Esophagus squamous epithelium (tissue), 5 donors: ENCODE measurements around the gene ABCC5. TPM values are rescaled to one million over a fixed set of nuclear protein-coding genes. Genes with fewer than 3 reads are reported as not detected.

Source experiments
- DNase-seq: peaks from one replicate; lab custom pipeline; 2025; lab: John Stamatoyannopoulos, UW
- H3K27ac ChIP-seq, 4 donors: fragments of 200-600 bp; sonication (generic); one replicate each; pipeline ENCODE4 v1.5.1; 2016 to 2019; ENCODE audit warnings: mild to moderate bottlenecking in 1 of 4
- H3K27me3 ChIP-seq, 4 donors: fragments of 200-600 bp; sonication (generic); 1 replicate in 3 of 4; 2 replicates in 1 of 4; pipeline versions ENCODE4 v1.5.1 to v1.6.0; 2017 to 2021; ENCODE audit warnings: antibody characterized with exemption in 1 of 4
- H3K36me3 ChIP-seq, 3 donors: fragments of 200-600 bp; sonication (generic); one replicate each; pipeline ENCODE4 v1.5.1; 2016 to 2019
- H3K4me1 ChIP-seq, 3 donors: fragments of 200-600 bp; sonication (generic); one replicate each; pipeline ENCODE4 v1.5.1; 2017 to 2019
- H3K4me3 ChIP-seq, 4 donors: fragments of 200-600 bp; sonication (generic); 1 replicate in 3 of 4; 2 replicates in 1 of 4; pipeline ENCODE4 v1.5.1; 2016 to 2019; ENCODE audit warnings: mild to moderate bottlenecking in 2 of 4, moderate library complexity in 1 of 4
- H3K9me3 ChIP-seq, 3 donors: fragments of 200-600 bp; sonication (generic); one replicate each; pipeline ENCODE4 v1.5.1; 2016 to 2019
- POLR2A ChIP-seq, 4 donors: fragments of 450-650 bp; IDR thresholded peaks; one replicate each; pipeline ENCODE4 v1.6.1; 2017; ENCODE audit warnings: antibody characterized with exemption in 4 of 4, mild to moderate bottlenecking in 4 of 4, moderate library complexity in 3 of 4
- WGBS, 2 donors: methylation state at CpG; one replicate each; pipeline ENCODE4 v1.1.5; 2018; 5-methylcytosine and 5-hydroxymethylcytosine counted together
- intact Hi-C: fragments of 100-400 bp; cut with DNase I; formaldehyde crosslinking; loops from one replicate; pipeline ENCODE4 v1.15.0; 2022
- total RNA-seq, 4 donors: library from RNA; depleted of rRNA; stranded (reverse); fragments of >200 nt; gene quantifications; one replicate each; pipeline ENCODE4 v1.1.0, GENCODE V29; 2016
- TF ChIP-seq, protein P1 (sequence below), 6 experiments: fragments of 450-650 bp in 4 of 6; fragments of 200-600 bp in 2 of 6; sonication (generic) in 2 of 6; IDR thresholded peaks; one replicate each; pipeline ENCODE4 v1.5.1; 2016 to 2019; ENCODE audit warnings: antibody characterized with exemption in 6 of 6, mild to moderate bottlenecking in 4 of 6, moderate library complexity in 4 of 6
- donor health status: DM: yes; HTN: yes; CAD: no.

ABCC5 gene
- total RNA-seq, 4 donors from 2014 or later, result 34.3 to 50.2 (median 40.4) TPM

DNA sequence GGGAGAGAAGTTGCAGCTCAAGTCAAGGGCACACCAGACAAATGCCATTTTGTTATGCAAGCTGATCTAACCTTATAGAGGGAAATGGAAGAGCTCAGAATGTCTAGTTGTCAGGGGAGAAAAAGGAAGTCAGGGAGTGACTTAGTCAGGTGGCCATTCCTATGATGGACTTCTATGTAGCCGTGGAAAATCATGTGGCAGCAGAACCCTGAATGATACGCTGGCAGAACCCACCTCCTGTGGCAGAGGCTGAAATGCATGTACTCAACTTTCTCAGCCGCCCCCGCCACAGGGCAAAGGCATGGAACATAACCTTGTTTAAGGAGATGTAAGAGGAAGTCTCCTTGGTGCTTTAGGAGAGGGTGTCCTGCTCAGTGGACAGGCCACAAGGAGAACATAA lies 95.3 kb downstream of the ABCC5 start:
- Histone ChIP-seq H3K36me3 (peaks cover 8 to 77% (median 28%) of the 10 kb centered on the region in 3 donors), H3K27me3 (no peaks in the 10 kb centered on the region), H3K4me1 (peaks cover 4 to 36% (median 14%) of the 10 kb centered on the region in 3 donors), H3K27ac (no peak overlapping the region), H3K9me3 (no peaks in the 10 kb centered on the region), H3K4me3 (no peak overlapping the region)
- intact Hi-C loops, result no loop called here
- TF ChIP-seq, protein P1, sequence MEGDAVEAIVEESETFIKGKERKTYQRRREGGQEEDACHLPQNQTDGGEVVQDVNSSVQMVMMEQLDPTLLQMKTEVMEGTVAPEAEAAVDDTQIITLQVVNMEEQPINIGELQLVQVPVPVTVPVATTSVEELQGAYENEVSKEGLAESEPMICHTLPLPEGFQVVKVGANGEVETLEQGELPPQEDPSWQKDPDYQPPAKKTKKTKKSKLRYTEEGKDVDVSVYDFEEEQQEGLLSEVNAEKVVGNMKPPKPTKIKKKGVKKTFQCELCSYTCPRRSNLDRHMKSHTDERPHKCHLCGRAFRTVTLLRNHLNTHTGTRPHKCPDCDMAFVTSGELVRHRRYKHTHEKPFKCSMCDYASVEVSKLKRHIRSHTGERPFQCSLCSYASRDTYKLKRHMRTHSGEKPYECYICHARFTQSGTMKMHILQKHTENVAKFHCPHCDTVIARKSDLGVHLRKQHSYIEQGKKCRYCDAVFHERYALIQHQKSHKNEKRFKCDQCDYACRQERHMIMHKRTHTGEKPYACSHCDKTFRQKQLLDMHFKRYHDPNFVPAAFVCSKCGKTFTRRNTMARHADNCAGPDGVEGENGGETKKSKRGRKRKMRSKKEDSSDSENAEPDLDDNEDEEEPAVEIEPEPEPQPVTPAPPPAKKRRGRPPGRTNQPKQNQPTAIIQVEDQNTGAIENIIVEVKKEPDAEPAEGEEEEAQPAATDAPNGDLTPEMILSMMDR (IDR thresholded peaks at IDR 0.05), result no peak
- no peak for TF ChIP-seq POLR2A (IDR thresholded peaks at IDR 0.05)
- 96 to 100% methylated on average over 4 of the region's 4 CpGs for WGBS, 2 donors
- DNase-seq, result no peak

DNA sequence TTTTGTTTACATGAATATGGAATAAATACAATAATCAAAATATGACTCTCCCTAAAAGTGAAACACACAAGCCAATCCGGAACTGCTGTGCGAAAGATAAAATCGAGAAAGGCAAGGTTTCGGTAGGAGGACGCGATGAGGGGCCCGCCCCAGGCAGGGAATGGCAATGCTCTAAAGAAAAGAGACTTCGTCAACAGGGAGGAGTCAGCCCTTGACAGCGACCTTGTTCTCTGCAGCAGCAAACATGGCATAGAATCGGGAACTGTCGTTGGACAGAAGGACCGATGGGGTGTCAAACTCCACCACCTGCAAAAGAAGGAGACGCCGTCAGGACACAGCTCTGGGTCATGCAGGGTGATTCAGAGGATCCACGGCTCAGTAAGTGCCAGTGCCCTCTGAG lies 96.6 kb downstream of the ABCC5 start:
- no peak for DNase-seq
- WGBS, 2 donors, result 93 to 95% methylated on average over 10 to 15 of the region's 15 CpGs
- intact Hi-C loops, result no loop called here
- peaks cover 4 to 34% (median 14%) of the 10 kb centered on the region in 3 donors for H3K4me1 ChIP-seq
- peaks cover 8 to 63% (median 28%) of the 10 kb centered on the region in 3 donors for H3K36me3 ChIP-seq
- H3K27me3 ChIP-seq, result no peaks in the 10 kb centered on the region
- H3K27ac ChIP-seq, result no peak overlapping the region
- H3K4me3 ChIP-seq, result no peak overlapping the region
- TF ChIP-seq, protein P1 (IDR thresholded peaks at IDR 0.05), result no peak
- TF ChIP-seq POLR2A (IDR thresholded peaks at IDR 0.05), result no peak
- no peaks in the 10 kb centered on the region for H3K9me3 ChIP-seq

DNA sequence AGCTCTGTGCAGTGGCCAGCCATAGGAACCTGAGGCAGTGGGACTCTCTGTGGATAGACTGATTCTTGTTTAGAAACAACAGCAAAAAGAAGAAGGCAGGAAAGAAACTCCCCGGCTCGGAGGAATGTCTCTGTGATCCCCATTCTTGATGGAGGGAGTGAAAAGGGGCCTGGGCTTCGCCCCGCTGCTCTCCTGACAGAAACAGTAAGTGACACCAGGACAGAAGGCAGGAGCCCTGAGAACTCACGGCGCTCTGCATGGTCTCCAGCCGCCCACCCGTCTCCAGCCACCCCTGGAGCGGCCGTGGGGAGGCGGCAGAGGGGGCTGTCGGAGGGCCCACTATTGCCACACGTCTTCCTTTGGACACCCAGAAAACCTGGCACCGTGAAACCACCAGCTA lies 97.3 kb downstream of the ABCC5 start:
- no peak for DNase-seq
- 88 to 89% methylated on average over 14 of the region's 14 CpGs for WGBS, 2 donors
- intact Hi-C loops, result no loop called here
- Histone ChIP-seq H3K27me3 (no peaks in the 10 kb centered on the region), H3K27ac (no peak overlapping the region), H3K9me3 (no peaks in the 10 kb centered on the region), H3K4me3 (no peak overlapping the region), H3K36me3 (peaks cover 8 to 60% (median 28%) of the 10 kb centered on the region in 3 donors), H3K4me1 (peaks cover 3 to 32% (median 14%) of the 10 kb centered on the region in 3 donors)
- TF ChIP-seq POLR2A (IDR thresholded peaks at IDR 0.05), result no peak
- TF ChIP-seq, protein P1 (IDR thresholded peaks at IDR 0.05), result no peak

DNA sequence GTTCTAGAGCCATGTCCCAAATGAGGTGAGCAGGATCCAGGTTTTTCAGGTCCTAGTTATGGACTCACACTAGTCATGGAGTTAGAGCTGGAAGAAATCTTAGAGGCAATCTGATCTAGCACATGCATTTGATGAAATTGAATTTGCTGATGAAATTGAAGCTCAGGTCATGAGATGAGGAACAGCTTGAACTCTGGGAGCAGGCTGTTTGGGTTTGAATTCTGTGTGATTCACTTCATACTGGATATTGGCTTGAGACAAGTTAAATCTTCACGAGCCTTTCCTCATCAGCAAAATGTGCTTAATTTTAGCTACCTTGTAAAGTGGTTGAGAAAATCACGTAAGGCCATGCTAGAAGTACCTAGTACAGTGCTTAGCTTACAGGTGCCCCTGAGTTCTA lies 99.5 kb downstream of the ABCC5 start:
- peaks cover 4 to 25% (median 5%) of the 10 kb centered on the region in 3 donors for H3K4me1 ChIP-seq
- H3K9me3 ChIP-seq, result no peaks in the 10 kb centered on the region
- intact Hi-C loops, result no loop called here
- DNase-seq, result no peak
- no peak for TF ChIP-seq POLR2A (IDR thresholded peaks at IDR 0.05)
- TF ChIP-seq, protein P1 (IDR thresholded peaks at IDR 0.05), result no peak
- 76 to 78% methylated on average over 2 of the region's 2 CpGs for WGBS, 2 donors
- peak overlapping the region in 2 of 4 donors; percentile 2 to 39 for H3K27ac ChIP-seq
- H3K4me3 ChIP-seq, result no peak overlapping the region
- peaks cover 8 to 39% (median 28%) of the 10 kb centered on the region in 3 donors for H3K36me3 ChIP-seq
- no peaks in the 10 kb centered on the region for H3K27me3 ChIP-seq

DNA sequence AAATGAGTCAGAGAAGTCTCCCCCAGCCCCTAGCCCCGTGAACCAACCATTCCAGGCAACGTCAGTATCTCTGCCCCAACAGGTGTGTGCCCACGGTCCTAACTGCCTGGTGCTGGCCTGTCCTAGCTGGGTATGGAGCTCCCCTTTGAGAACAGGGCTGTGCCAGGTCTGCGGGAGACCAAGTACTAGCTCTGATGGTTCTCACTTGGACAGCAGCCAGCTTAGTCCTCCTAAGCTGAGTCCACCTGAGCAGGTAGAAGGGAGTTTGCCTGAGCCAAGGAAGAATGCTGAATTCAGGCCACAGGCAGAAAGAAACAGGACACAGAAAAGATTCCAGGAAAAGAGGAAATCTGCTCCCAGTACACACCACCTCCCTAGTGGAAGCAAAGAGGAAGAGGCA lies 99.9 kb downstream of the ABCC5 start:
- WGBS, 2 donors, result 83% methylated on average over 2 of the region's 4 CpGs; no CpG with 5 or more reads in 1 of the 2 donors
- Histone ChIP-seq H3K4me3 (no peak overlapping the region), H3K27ac (peak overlapping the region in 2 of 4 donors; percentile 2 to 39), H3K4me1 (peaks cover 4 to 28% (median 5%) of the 10 kb centered on the region in 3 donors), H3K27me3 (no peaks in the 10 kb centered on the region), H3K9me3 (no peaks in the 10 kb centered on the region), H3K36me3 (peaks cover 8 to 35% (median 27%) of the 10 kb centered on the region in 3 donors)
- intact Hi-C loops, result no loop called here
- TF ChIP-seq POLR2A (IDR thresholded peaks at IDR 0.05), result no peak
- TF ChIP-seq, protein P1 (IDR thresholded peaks at IDR 0.05), result no peak
- no peak for DNase-seq
